Progenitor cell of endocrine pancreas (in vitro differentiated cells): ENCODE measurements around the gene METRNL. TPM values are rescaled to one million over a fixed set of nuclear protein-coding genes. Genes with fewer than 3 reads are reported as not detected.

Source experiments
- DNase-seq: peaks from one replicate; pipeline ENCODE4 v3.0.0; 2021; ENCODE audit warnings: low spot score; ENCODE audit not compliant: unreplicated experiment
- H3K27ac Mint-ChIP-seq: 2 replicates; pipeline ENCODE4 v1.8.0; 2021; ENCODE audit warnings: mild to moderate bottlenecking, moderate library complexity, mixed read lengths
- H3K27me3 Mint-ChIP-seq: 2 replicates; pipeline ENCODE4 v1.8.0; 2021; ENCODE audit warnings: mixed read lengths
- H3K36me3 Mint-ChIP-seq: 2 replicates; pipeline ENCODE4 v1.8.0; 2022; ENCODE audit warnings: mixed read lengths; ENCODE audit not compliant: insufficient read depth
- H3K4me1 Mint-ChIP-seq: 2 replicates; pipeline ENCODE4 v1.8.0; 2021; ENCODE audit warnings: low read depth, mixed read lengths
- H3K4me3 Mint-ChIP-seq: 2 replicates; pipeline ENCODE4 v1.8.0; 2021; ENCODE audit warnings: low read depth, mild to moderate bottlenecking, moderate library complexity, mixed read lengths
- H3K9me3 Mint-ChIP-seq: 2 replicates; pipeline ENCODE4 v1.8.0; 2021; ENCODE audit warnings: low read depth, mixed read lengths
- total RNA-seq: library from RNA; stranded (reverse); gene quantifications from 2 replicates; pipeline ENCODE4 v1.2.1, GENCODE V29; 2021
- TF ChIP-seq, protein P1 (sequence below): fragments of 200-600 bp; sonication (generic); IDR thresholded peaks from one replicate; pipeline ENCODE4 v1.5.0; 2021; ENCODE audit warnings: antibody characterized with exemption, mild to moderate bottlenecking; ENCODE audit not compliant: unreplicated experiment

The METRNL gene
- total RNA-seq, 1 donor from 2014 or later: 54.6 TPM

DNA sequence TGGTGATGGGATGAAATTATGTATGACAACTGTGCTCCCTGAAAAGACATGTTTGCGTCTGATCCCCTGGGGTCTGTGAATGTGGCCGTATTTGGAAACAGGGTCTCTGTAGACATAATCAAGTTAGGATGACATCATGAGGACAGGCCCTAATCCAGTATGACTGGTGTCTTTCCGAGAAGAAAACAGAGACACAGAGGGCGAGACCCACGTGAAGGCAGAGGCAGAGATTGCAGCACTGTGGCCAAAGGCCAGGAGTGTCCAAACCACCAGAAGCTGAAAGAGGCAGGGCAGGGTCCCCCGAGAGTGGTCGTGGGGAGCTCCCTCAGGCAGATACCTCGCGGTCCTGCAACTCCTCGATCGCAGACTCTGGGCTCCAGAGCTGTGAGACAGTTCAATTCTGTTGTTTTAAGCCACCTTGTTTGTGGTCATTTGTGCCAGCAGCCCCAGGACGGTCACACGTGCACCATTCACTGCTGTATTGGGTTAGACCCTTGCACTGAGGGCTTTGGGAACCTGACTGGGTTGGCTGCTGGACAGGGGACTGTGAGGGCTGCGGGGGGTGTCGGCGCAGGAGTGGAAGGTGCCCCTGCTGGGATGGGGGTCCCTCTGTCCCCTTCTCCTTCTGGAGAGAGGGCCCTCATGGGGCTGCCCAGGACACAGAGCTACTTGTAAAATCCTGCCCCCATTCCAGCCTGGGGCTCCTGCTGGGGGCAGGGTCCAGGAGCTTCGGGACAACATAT is 27.7 kb downstream of the METRNL start:
- Mint-ChIP-seq H3K4me3 (no peak overlapping the region), H3K27me3 (peaks cover 15% of the 10 kb centered on the region), H3K36me3 (peaks cover 1% of the 10 kb centered on the region), H3K27ac (no peak overlapping the region), H3K4me1 (peaks cover 12% of the 10 kb centered on the region), H3K9me3 (peaks cover 5% of the 10 kb centered on the region)
- TF ChIP-seq, protein P1, sequence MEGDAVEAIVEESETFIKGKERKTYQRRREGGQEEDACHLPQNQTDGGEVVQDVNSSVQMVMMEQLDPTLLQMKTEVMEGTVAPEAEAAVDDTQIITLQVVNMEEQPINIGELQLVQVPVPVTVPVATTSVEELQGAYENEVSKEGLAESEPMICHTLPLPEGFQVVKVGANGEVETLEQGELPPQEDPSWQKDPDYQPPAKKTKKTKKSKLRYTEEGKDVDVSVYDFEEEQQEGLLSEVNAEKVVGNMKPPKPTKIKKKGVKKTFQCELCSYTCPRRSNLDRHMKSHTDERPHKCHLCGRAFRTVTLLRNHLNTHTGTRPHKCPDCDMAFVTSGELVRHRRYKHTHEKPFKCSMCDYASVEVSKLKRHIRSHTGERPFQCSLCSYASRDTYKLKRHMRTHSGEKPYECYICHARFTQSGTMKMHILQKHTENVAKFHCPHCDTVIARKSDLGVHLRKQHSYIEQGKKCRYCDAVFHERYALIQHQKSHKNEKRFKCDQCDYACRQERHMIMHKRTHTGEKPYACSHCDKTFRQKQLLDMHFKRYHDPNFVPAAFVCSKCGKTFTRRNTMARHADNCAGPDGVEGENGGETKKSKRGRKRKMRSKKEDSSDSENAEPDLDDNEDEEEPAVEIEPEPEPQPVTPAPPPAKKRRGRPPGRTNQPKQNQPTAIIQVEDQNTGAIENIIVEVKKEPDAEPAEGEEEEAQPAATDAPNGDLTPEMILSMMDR: no peak
- DNase-seq: no peak

DNA sequence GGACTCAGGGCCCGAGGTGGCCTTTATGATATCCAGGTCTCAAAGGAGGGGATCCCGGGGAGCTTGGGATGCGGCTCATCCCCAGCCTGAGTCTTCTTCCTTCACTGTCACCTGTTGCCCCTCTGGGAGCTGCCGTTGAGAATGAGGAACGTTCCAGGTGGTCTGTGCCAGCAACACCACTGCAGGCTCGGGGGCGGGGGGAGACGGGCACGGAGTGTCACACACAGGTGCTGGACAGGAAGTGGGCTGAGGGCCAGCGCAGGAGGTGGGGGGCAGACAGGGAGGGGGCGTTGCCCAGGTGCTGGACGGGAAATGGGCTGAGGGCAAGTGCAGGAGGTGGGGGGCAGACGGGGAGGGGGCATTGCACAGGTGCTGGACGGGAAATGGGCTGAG is 28.2 kb downstream of the METRNL start:
- Mint-ChIP-seq H3K4me1 (peaks cover 12% of the 10 kb centered on the region), H3K9me3 (peaks cover 5% of the 10 kb centered on the region), H3K4me3 (no peak overlapping the region), H3K27me3 (peaks cover 15% of the 10 kb centered on the region), H3K27ac (no peak overlapping the region), H3K36me3 (peaks cover 1% of the 10 kb centered on the region)
- TF ChIP-seq, protein P1: no peak
- DNase-seq: no peak

DNA sequence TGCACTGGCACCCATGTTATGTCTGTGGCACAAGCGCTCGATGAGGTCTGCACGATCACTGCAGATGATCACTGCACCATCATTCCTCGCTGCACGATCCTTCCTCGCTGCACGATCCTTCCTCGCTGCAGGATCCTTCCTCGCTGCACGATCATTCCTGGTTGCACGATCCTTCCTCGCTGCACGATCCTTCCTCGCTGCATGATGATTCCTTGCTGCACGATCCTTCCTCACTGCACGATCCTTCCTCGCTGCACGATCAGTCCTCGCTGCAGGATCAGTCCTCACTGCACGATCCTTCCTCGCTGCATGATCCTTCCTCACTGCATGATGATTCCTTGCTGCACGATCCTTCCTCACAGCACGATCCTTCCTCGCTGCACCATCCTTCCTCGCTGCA is 29.3 kb downstream of the METRNL start:
- peaks cover 5% of the 10 kb centered on the region for H3K9me3 Mint-ChIP-seq
- H3K27ac Mint-ChIP-seq: no peak overlapping the region
- peaks cover 15% of the 10 kb centered on the region for H3K27me3 Mint-ChIP-seq
- peaks cover 1% of the 10 kb centered on the region for H3K36me3 Mint-ChIP-seq
- DNase-seq: no peak
- TF ChIP-seq, protein P1: no peak
- no peak overlapping the region for H3K4me3 Mint-ChIP-seq
- peaks cover 12% of the 10 kb centered on the region for H3K4me1 Mint-ChIP-seq

DNA sequence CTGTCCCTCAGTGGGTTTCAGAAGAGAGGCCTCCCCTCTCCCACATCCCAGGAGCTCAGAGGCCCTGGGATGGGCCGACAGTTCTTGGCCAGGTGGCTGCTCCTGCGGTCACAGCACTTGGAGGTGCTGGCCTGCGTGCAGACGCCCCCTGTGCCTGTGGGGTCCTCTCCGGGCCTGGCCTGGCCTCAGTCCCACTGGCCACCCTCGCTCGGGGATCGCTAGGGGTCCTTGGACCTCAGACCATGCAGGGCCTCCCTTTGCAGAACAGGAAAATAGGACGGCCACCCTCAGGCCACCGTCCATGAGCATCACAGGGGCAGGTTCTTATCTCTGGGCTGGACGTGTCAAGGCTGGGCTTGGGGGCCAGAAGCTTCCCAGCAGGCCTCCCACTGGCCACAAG is 30.0 kb downstream of the METRNL start:
- peaks cover 12% of the 10 kb centered on the region for H3K4me1 Mint-ChIP-seq
- H3K9me3 Mint-ChIP-seq: peaks cover 5% of the 10 kb centered on the region
- peaks cover 15% of the 10 kb centered on the region for H3K27me3 Mint-ChIP-seq
- peaks cover 1% of the 10 kb centered on the region for H3K36me3 Mint-ChIP-seq
- TF ChIP-seq, protein P1: no peak
- no peak for DNase-seq
- H3K4me3 Mint-ChIP-seq: no peak overlapping the region
- H3K27ac Mint-ChIP-seq: no peak overlapping the region

DNA sequence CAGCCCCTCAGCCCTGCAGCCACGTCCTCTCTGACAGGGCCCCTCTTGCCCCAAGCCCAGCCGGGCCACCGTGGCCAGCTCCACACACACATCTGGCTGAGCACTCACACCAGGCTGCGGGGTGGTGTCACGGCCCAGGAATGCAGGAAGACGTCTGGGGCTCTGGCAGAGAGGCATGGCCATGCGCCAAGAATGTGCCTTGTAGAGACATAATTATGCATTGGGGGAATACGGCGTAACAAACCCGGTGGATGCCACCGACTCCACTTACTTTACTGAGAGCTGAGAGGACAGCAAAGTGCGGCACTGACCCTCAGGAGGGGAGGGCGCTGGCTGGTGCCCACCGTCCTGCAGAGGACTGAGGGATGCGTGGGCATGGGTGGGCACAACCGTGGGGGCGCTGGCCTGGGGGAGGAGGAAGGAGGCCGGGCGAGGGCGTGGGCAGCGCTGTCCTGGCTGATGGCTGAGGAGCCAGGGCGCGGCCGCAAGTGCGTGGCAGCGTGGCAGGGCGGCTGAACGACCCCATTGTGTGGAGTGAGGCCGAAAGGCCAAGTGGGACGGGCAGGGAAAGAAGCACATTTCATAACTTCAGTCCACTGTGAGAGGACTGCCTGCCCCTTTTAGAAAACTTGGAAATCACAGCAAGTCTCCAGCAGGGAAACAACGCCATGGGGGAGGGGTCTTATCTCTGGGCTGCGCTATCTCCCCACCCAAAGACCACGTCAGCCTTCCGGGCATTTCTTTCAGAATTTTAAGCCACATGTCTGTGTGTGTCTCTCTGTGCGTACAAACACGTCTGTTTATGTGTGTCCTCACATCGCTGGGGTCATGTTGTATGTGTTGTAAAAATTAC is 30.6 kb downstream of the METRNL start:
- no peak for DNase-seq
- TF ChIP-seq, protein P1: no peak
- peaks cover 1% of the 10 kb centered on the region for H3K36me3 Mint-ChIP-seq
- peaks cover 12% of the 10 kb centered on the region for H3K4me1 Mint-ChIP-seq
- no peak overlapping the region for H3K27ac Mint-ChIP-seq
- H3K9me3 Mint-ChIP-seq: peaks cover 5% of the 10 kb centered on the region
- H3K27me3 Mint-ChIP-seq: peaks cover 15% of the 10 kb centered on the region
- H3K4me3 Mint-ChIP-seq: no peak overlapping the region
